GM12874 (cell line): ENCODE measurements around the gene SVOPL.

Experiments used
- TF ChIP-seq, protein P1 (sequence below): IDR thresholded peaks from 2 replicates; pipeline ENCODE4 v1.5.1; 2011; ENCODE audit warnings: low read depth, mild to moderate bottlenecking, control low read depth, low read length, moderate library complexity; ENCODE audit not compliant: insufficient read depth

Gene SVOPL

DNA sequence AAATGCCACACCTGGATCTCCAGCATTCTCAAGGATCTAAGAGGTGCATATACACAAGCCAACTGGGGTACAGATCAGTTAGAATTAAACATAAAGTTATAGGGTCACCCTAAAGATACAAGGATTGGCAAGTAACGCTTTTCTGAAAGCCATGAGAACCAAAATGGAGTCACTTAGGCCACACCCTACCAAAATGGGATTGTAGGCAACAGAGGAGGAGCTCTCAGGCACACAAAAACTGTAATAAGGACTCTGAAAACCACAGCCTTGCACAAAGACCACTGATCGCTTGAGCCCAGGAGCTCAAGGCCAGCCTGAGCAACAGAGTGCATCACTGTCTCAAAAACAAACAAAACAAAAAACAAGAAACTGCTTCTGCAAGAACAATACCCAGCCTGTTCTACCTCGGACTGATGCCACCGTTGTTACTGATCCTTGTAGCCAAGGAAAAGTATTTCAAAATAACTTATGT lies 35.5 kb downstream of the SVOPL start:
- TF ChIP-seq, protein P1, sequence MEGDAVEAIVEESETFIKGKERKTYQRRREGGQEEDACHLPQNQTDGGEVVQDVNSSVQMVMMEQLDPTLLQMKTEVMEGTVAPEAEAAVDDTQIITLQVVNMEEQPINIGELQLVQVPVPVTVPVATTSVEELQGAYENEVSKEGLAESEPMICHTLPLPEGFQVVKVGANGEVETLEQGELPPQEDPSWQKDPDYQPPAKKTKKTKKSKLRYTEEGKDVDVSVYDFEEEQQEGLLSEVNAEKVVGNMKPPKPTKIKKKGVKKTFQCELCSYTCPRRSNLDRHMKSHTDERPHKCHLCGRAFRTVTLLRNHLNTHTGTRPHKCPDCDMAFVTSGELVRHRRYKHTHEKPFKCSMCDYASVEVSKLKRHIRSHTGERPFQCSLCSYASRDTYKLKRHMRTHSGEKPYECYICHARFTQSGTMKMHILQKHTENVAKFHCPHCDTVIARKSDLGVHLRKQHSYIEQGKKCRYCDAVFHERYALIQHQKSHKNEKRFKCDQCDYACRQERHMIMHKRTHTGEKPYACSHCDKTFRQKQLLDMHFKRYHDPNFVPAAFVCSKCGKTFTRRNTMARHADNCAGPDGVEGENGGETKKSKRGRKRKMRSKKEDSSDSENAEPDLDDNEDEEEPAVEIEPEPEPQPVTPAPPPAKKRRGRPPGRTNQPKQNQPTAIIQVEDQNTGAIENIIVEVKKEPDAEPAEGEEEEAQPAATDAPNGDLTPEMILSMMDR: no peak

DNA sequence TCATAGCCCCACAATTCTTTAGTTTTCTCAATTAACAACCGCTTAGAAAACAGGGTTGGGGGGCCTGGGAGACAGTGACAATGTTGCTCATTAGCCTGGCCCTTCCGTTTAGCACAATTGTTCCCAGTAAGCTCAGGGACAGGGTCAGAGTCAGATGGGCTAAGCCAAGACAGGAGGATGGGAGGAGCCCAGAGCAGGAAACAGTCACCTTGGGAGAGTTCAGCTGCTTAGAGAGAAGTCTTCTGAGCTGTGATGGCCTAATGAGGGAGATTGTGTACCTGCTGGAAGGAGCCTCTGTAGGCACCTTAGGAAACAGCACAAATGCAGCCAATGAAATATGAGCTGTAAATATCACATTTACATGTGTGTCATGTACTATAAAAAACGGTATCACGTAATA lies 35.9 kb downstream of the SVOPL start:
- TF ChIP-seq, protein P1: no peak

DNA sequence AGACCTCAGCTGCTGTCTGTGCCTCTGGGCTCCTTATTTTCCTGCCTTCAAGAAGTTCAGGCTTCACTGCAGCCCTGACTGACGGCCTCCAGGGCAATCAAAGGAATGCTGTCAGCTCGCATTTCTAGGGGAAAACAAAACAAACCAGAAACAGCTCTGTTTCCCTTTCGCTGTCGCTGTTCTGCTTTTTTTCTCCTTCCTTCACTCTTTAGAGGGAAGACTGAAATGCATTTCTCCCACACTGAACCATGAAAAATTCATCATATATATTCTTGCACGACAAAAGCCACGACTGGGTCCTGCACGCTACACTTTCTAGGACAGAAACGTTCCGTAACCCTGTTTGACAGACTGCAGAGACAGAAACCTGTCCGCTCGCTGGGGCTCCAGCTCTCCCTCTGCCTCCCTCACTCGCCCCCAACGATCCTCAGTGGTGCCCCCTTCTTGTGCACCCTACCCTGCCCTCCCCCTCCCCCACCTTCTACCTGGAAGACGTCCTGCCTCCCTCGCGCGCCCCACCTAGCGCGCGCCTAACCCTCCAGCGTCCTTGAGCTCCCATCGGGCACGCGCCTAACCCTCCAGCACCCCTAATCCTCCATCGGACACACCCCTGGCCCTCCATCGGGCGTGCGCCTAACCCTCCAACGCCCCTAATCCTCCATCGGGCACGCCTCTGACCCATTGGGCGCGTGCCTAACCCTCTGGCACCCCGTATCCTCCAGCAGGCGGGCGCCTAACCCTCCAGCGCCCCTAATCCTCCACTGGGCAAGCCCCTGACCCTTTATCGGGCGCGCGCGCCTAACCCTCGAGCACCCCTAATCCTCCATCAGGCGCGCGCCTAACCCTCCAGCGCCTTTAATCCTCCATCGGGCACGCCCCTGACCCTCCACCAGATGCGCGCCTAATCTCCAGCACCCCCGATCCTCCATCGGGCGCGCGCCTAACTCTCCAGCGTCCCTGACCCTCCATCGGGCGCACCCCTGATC lies 37.1 kb downstream of the SVOPL start:
- TF ChIP-seq, protein P1: no peak

DNA sequence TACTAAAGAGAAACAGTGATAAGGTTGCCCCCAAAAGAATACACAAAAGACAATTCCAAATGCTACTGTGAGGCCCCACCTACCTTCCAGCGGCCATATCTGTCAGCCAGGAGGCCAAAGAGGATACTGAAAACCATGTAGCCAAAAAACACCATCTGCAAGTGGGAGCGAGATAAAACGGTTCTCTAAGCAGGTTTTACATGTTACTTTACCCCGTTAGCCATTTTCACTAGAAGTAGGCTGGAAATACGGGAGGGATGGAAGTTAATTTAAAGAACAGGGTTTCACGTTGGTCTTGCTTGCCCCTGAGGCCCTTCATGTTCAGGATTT lies 38.2 kb downstream of the SVOPL start:
- TF ChIP-seq, protein P1: no peak

DNA sequence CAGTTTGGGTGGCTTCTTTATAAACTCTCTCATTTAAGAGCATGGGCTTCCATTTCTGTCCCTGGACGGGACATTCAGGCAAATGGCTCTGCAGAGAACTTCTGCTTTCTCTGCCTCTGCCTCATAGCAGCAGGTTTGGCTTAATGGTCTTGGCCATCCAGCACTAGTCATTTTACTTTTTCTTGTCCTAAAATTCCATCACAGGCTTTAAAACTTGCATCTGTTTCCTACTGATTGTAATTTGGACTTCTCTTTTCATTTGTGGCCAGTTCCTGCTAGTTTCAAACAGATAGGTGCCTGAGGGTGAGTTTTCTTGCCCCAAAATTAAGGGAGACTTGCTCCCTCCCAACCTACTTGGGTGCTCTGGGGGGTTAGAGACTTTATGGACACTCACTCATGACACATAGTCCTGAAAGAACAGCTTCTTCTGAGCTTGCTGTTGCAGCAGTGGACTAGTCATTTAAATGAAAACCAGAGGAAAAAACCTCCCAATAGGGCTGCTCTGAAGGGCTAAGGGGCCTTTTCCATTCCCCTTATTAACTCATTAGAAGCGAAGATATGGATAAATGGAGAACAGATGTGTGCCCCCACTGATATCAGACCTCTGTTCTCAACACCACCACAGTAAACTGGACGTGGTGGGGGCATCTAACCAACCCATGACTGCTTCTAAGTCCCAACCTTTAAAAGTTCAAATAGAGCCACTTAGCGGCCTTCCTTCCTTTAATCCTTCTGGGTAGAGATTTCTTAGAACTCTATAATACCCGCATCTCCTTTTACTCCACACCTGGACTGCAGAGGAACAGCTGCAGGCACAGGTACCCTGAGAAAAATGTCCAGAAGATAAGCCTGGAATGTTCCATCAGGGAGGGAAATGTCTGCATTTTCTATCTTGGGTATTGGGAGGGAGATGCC lies 38.8 kb downstream of the SVOPL start:
- TF ChIP-seq, protein P1: no peak

DNA sequence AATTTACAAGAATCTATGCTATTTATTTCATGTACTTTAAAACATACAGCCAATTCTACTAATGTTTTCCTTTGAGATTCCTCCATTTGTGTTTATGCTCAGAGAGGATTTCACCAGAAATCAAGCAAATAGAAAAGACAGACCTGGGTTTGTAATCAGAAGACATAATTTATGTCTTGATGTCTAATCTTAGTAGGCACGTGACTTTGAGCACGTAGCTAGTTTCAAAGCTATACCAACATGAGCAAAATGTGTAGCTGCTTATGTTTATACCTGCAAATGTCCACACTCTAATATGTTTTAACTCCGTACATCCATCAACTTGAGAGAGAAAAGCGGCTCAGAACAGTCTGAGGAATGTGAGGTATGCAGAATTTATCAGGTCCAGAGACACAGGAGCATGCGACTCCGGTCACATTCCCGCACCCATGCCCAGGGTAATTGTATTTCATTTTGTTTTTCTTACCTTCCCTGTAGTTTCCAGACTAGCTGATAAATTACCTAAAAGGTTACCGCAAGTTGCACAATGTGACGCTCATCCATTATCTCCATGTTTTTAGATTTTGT lies 40.0 kb downstream of the SVOPL start:
- TF ChIP-seq, protein P1: no peak

DNA sequence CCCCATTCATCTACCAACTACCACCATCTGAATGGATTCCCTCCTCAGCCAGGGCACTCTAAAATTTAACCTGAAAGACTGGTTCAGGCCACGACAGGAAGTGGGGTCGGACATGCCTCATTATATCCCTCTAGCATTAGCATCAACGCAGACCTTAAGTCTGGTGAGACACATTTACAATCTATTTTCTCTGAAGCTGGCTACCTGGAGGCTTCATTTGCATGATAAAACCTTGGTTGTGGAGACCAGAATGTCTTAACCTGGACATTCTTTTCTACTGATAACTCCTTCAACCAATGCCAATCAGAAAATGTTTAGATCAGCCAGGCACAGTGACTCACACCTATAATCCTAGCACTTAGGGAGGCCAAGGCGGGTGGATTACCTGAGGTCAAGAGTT lies 42.3 kb downstream of the SVOPL start:
- TF ChIP-seq, protein P1: no peak
